Neutrophil (primary cell): ENCODE results near the gene PPP2R2D.
A peak's percentile ranks its signal among the peaks of the same experiment; 100 is the strongest.

Source experiments
- H3K27ac ChIP-seq: fragments of 200-600 bp; sonication (generic); 2 replicates; pipeline ENCODE4 v1.5.1; 2016; ENCODE audit warnings: mild to moderate bottlenecking, moderate library complexity
- H3K27me3 ChIP-seq: fragments of 200-600 bp; sonication (generic); 2 replicates; pipeline ENCODE4 v1.6.0; 2016; ENCODE audit warnings: mild to moderate bottlenecking
- H3K36me3 ChIP-seq: fragments of 200-600 bp; sonication (generic); 2 replicates; pipeline ENCODE4 v1.5.1; 2017
- H3K4me1 ChIP-seq, 2 experiments: fragments of 200-600 bp in 1 of 2; sonication (generic) in 1 of 2; 1 replicate in 1 of 2; 2 replicates in 1 of 2; pipeline versions ENCODE4 v1.5.1 to v1.6.1; 2013 to 2016; ENCODE audit warnings: low read depth in 1 of 2, low read length in 1 of 2, mild to moderate bottlenecking in 1 of 2, moderate library complexity in 1 of 2; ENCODE audit not compliant: control insufficient read depth in 1 of 2, insufficient read depth in 1 of 2
- H3K4me3 ChIP-seq, 2 experiments: fragments of 200-600 bp in 1 of 2; sonication (generic) in 1 of 2; 1 replicate in 1 of 2; 2 replicates in 1 of 2; pipeline ENCODE4 v1.5.1; 2013 to 2016; ENCODE audit warnings: low read depth in 1 of 2, low read length in 1 of 2, mild to moderate bottlenecking in 1 of 2, moderate library complexity in 1 of 2
- H3K9me3 ChIP-seq: fragments of 200-600 bp; sonication (generic); 2 replicates; pipeline ENCODE4 v1.5.1; 2016
- CTCF ChIP-seq: fragments of 200-600 bp; sonication (generic); IDR thresholded peaks from 2 replicates; pipeline ENCODE4 v1.5.1; 2016; ENCODE audit warnings: antibody characterized with exemption

The PPP2R2D gene

DNA sequence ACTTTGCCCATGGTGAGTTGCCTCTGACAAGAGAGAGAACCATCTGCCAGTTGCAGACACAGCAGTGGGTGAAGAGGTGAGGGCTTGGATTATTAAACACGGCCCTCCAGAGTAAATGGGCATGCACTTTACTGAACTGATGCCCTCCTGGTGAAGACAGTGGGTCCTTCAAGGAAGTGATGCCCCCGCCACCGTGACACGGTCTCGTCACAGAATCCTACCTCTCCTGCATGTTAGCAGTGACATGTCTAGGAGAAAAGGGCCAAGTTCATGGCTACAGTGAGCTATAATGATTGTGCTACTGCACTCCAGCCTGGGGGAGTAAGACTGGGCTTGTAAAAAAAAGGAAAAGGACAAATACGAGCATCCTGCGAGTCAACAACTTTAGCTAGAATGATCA, 78.5 kb downstream of the PPP2R2D start:
- H3K27me3 ChIP-seq: peaks cover 67% of the 10 kb centered on the region
- no peak overlapping the region for H3K27ac ChIP-seq
- no peak overlapping the region for H3K4me3 ChIP-seq

GRCh38 chr10:131979821-131980270, 79.0 kb downstream of the PPP2R2D start:
- Histone ChIP-seq H3K4me1 (peaks cover 9 to 18% of the 10 kb centered on the region in 2 experiments), H3K27ac (no peak overlapping the region), H3K4me3 (no peak overlapping the region), H3K9me3 (no peaks in the 10 kb centered on the region), H3K27me3 (peaks cover 72% of the 10 kb centered on the region), H3K36me3 (no peaks in the 10 kb centered on the region)
- no peak for TF ChIP-seq CTCF

More for the DNA sequence above, 78.5 kb downstream of the PPP2R2D start:
- Histone ChIP-seq H3K4me1 (peaks cover 9 to 18% of the 10 kb centered on the region in 2 experiments), H3K9me3 (no peaks in the 10 kb centered on the region), H3K36me3 (no peaks in the 10 kb centered on the region)
- TF ChIP-seq CTCF: no peak

GRCh38 chr10:131980321-131980720, 79.5 kb downstream of the PPP2R2D start:
- Histone ChIP-seq H3K4me3 (no peak overlapping the region), H3K9me3 (no peaks in the 10 kb centered on the region), H3K27me3 (peaks cover 77% of the 10 kb centered on the region), H3K36me3 (no peaks in the 10 kb centered on the region), H3K4me1 (peaks cover 9 to 18% of the 10 kb centered on the region in 2 experiments), H3K27ac (no peak overlapping the region)
- TF ChIP-seq CTCF: no peak

DNA sequence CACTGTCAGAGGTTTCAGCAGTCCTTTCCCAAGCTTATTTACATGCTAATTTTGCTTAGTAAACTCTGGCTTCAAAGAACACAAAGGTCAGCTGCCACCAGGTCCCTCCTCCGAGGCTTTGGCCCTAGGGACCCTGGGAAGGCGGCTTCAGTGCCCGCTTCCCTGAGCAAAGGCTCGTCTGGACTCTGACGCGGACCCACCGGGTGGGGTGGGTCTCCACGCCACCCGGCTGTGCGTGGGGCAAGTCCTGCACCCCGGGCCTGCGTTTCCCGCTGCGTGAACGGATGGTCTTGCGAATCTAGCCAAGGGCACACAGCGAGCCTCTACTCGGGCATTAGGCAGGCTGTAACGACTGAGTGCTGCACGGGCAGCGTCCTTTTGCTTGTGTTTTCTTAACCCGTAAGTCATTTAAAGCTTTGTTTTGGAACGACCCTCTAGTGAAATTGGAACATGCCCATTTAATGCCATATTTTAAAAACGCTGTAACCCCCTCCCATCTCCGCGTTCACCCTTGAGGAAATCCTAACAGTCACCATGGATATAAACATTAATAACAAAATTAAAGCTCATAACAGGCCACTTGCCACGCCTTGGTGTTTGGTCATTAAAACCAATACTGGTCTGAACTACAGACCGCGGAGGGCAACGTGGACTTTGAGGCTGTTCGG, 80.1 kb downstream of the PPP2R2D start:
- Histone ChIP-seq H3K4me3 (peak overlapping the region; percentile 63 to 75), H3K9me3 (no peaks in the 10 kb centered on the region), H3K27me3 (peaks cover 82% of the 10 kb centered on the region), H3K27ac (no peak overlapping the region), H3K36me3 (no peaks in the 10 kb centered on the region), H3K4me1 (peaks cover 9 to 18% of the 10 kb centered on the region in 2 experiments)
- no peak for TF ChIP-seq CTCF

- Histone ChIP-seq H3K9me3 (no peaks in the 10 kb centered on the region), H3K4me3 (peak within 1 kb of the TSS; percentile 63 to 75), H3K27me3 (peaks cover 89% of the 10 kb centered on the region), H3K27ac (no peak within 1 kb of the TSS), H3K4me1 (peaks cover 9 to 18% of the 10 kb centered on the region in 2 experiments), H3K36me3 (no peaks in the 10 kb centered on the region)
- TF ChIP-seq CTCF: no peak
Observed at GRCh38 chr10:131981429-131982184, 80.8 kb downstream of the PPP2R2D start, which contains the start of gene BNIP3. Gene BNIP3 (minus strand): TSS chr10:131981923. CDS start chr10:131981806, 117 bp downstream.
